Smooth muscle cell (in vitro differentiated cells): ENCODE measurements around the gene RBM19. TPM values are rescaled to one million over a fixed set of nuclear protein-coding genes. Genes with fewer than 3 reads are reported as not detected.

Source experiments
- DNase-seq: peaks from one replicate; lab custom pipeline; 2025; ENCODE audit not compliant: unreplicated experiment; lab: John Stamatoyannopoulos, UW
- H2AFZ ChIP-seq: fragments of 200-600 bp; sonication (generic); 2 replicates; pipeline ENCODE4 v1.6.0; 2016; ENCODE audit warnings: antibody characterized with exemption, low read depth, mild to moderate bottlenecking
- H3F3A ChIP-seq: fragments of 200-600 bp; sonication (generic); 2 replicates; pipeline ENCODE4 v1.6.0; 2017; ENCODE audit warnings: antibody characterized with exemption, low read depth
- H3K27ac ChIP-seq: fragments of 200-600 bp; sonication (generic); 2 replicates; pipeline ENCODE4 v1.5.1; 2016; ENCODE audit warnings: low read depth, mild to moderate bottlenecking
- H3K27me3 ChIP-seq: fragments of 200-600 bp; sonication (generic); 2 replicates; pipeline ENCODE4 v1.6.1; 2016; ENCODE audit warnings: low read depth, mild to moderate bottlenecking
- H3K36me3 ChIP-seq: fragments of 200-600 bp; sonication (generic); 2 replicates; pipeline ENCODE4 v1.5.1; 2016; ENCODE audit warnings: low read depth
- H3K4me1 ChIP-seq: fragments of 200-600 bp; sonication (generic); 2 replicates; pipeline ENCODE4 v1.5.1; 2016; ENCODE audit warnings: low read depth
- H3K4me2 ChIP-seq: fragments of 200-600 bp; sonication (generic); 2 replicates; pipeline ENCODE4 v1.6.0; 2016; ENCODE audit warnings: mild to moderate bottlenecking
- H3K4me3 ChIP-seq: fragments of 200-600 bp; sonication (generic); 2 replicates; pipeline ENCODE4 v1.5.1; 2016; ENCODE audit warnings: mild to moderate bottlenecking
- H3K79me2 ChIP-seq: fragments of 200-600 bp; sonication (generic); 2 replicates; pipeline ENCODE4 v1.6.0; 2016; ENCODE audit warnings: low read depth, mild to moderate bottlenecking
- H3K9ac ChIP-seq: fragments of 200-600 bp; sonication (generic); 2 replicates; pipeline ENCODE4 v1.6.0; 2016; ENCODE audit warnings: low read depth
- H3K9me3 ChIP-seq: fragments of 200-600 bp; sonication (generic); replicated peaks from 2 replicates; pipeline ENCODE4 v1.5.1; 2016; ENCODE audit warnings: low read depth
- H4K20me1 ChIP-seq: fragments of 200-600 bp; sonication (generic); 2 replicates; pipeline ENCODE4 v1.6.0; 2016; ENCODE audit warnings: low read depth
- CTCF ChIP-seq: fragments of 200-600 bp; sonication (generic); IDR thresholded peaks from 2 replicates; pipeline ENCODE4 v1.5.1; 2017; ENCODE audit warnings: borderline replicate concordance, mild to moderate bottlenecking, antibody characterized with exemption; ENCODE audit not compliant: insufficient read depth, poor library complexity, severe bottlenecking
- WGBS: methylation state at CpG from one replicate; pipeline ENCODE4 v1.1.7; 2016; ENCODE audit warnings: low lambda C conversion rate; 5-methylcytosine and 5-hydroxymethylcytosine counted together
- polyA plus RNA-seq: library from polyadenylated mRNA; unstranded; fragments of >200 nt; fragmentation: Nextera tagmentation; extraction: Ambion mirVana; gene quantifications from 2 replicates; pipeline ENCODE4 v1.2.1, GENCODE V29; 2016
- total RNA-seq: library from RNA; depleted of rRNA; stranded (reverse); fragments of >200 nt; gene quantifications from 2 replicates; pipeline ENCODE4 v1.2.3, GENCODE V29; 2014

The RBM19 gene
- total and polyA plus RNA-seq, 2 experiments from 2014 or later, result 12.8 to 15.9 TPM

GRCh38 chr12:113804961-113805600, 161.0 kb downstream of the RBM19 start:
- Histone ChIP-seq H3K4me3 (no peak overlapping the region), H3K36me3 (no peaks in the 10 kb centered on the region), H3K9me3 (no peaks in the 10 kb centered on the region), H3K9ac (no peak overlapping the region), H4K20me1 (no peaks in the 10 kb centered on the region), H3K79me2 (no peaks in the 10 kb centered on the region), H2AFZ (no peak overlapping the region), H3F3A (no peaks in the 10 kb centered on the region), H3K4me1 (no peaks in the 10 kb centered on the region), H3K4me2 (no peak overlapping the region), H3K27me3 (no peaks in the 10 kb centered on the region), H3K27ac (no peak overlapping the region)
- TF ChIP-seq CTCF, result no peak
- 84% methylated on average over 16 of the region's 16 CpGs for WGBS
- DNase-seq, result no peak

DNA sequence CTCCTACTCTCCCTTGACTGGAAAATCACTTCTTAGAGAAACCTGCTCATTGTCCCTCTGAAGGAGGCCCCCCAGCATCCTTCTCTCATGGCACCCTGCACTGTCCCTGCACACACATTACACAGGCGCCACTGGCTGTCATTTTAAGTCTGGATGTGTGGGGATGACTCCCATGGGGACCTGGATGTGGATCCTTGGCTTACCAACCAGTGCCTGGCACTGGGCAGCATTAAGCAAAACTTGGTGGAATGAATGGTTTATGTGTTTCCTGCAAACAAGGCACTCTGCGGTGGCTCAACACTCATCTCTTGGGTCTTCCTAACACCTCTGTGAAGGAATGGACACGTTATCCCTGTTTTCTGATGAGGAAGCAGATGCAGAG, 162.4 kb downstream of the RBM19 start:
- no peak overlapping the region for H3K27ac ChIP-seq
- no peaks in the 10 kb centered on the region for H3K9me3 ChIP-seq
- H3F3A ChIP-seq, result no peaks in the 10 kb centered on the region
- no peak for TF ChIP-seq CTCF
- no peaks in the 10 kb centered on the region for H3K36me3 ChIP-seq
- no peak overlapping the region for H3K9ac ChIP-seq
- no peak overlapping the region for H3K4me3 ChIP-seq
- WGBS, result 58% methylated on average over 3 of the region's 3 CpGs
- H3K79me2 ChIP-seq, result no peaks in the 10 kb centered on the region
- H4K20me1 ChIP-seq, result no peaks in the 10 kb centered on the region
- H3K4me2 ChIP-seq, result no peak overlapping the region
- DNase-seq, result no peak
- no peaks in the 10 kb centered on the region for H3K4me1 ChIP-seq
- H2AFZ ChIP-seq, result no peak overlapping the region
- H3K27me3 ChIP-seq, result no peaks in the 10 kb centered on the region

DNA sequence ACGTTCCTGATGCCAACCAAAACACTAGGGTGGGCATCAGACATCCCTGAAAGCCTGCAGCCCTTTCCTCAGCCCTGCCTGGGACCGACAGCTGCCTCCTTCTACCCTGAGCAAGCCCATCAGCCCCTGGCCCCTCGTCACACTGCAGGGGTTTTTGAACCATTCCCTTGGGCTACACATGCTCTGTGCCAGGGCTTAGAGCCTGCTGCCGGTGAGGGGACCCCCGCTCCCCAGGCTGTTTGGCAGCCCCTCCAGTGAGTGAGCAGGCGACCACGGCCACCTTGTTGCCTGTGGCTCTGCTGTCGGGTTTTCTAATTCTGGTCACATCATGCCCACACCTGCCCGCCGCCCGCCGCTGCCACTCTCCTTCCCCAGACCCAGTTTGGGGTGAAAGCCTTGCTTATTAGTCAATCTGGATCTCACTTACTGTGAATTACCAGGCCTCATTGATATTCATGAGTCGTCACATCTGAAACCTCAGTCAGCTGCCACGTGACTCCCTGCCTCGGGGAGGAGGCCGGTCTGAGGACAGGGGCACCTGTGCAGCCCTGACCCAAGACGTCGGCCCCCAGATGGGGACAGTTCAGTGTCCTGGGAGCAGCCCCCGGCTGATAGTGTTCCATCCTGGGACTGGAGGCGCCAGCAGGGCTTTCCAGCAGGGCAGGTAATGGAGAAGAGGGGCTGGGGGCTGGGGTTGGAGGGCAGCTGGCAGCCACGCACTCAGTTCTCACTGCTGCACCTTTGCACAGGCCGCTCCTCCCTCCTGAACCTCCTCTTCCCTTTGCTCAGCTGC, 163.0 kb downstream of the RBM19 start:
- no peak for TF ChIP-seq CTCF
- 85% methylated on average over 22 of the region's 22 CpGs for WGBS

More for the DNA sequence above, 163.0 kb downstream of the RBM19 start:
- H4K20me1 ChIP-seq, result no peaks in the 10 kb centered on the region
- no peaks in the 10 kb centered on the region for H3K9me3 ChIP-seq
- H3K27ac ChIP-seq, result no peak overlapping the region
- H3F3A ChIP-seq, result no peaks in the 10 kb centered on the region
- no peaks in the 10 kb centered on the region for H3K36me3 ChIP-seq
- H2AFZ ChIP-seq, result no peak overlapping the region
- DNase-seq, result no peak
- no peak overlapping the region for H3K4me2 ChIP-seq
- no peak overlapping the region for H3K9ac ChIP-seq
- H3K27me3 ChIP-seq, result no peaks in the 10 kb centered on the region
- H3K4me3 ChIP-seq, result no peak overlapping the region
- H3K79me2 ChIP-seq, result no peaks in the 10 kb centered on the region
- H3K4me1 ChIP-seq, result no peaks in the 10 kb centered on the region
